ENCODE results near the gene COTL1. TPM values are rescaled to one million over a fixed set of nuclear protein-coding genes. Genes with fewer than 3 reads are reported as not detected.

Gene COTL1
- total and polyA plus RNA-seq, 4 donors: 12.0 to 59.5 (median 23.0) TPM

GRCh38 chr16:84557504-84557903, 60.4 kb downstream of the COTL1 start:
- Histone ChIP-seq H3K36me3 (ENCODE audit: control insufficient read depth in 4 of 4, insufficient read depth in 3 of 4, low read depth in 1 of 4, low read length in 3 of 4) (no peaks in the 10 kb centered on the region), H3K9ac (ENCODE audit: low read depth in 1 of 2, low read length in 2 of 2) (no peak overlapping the region), H3K4me3 (ENCODE audit: low read depth in 1 of 3, low read length in 3 of 3) (no peak overlapping the region), H3K27me3 (ENCODE audit: control insufficient read depth in 4 of 4, insufficient read depth in 4 of 4, low read length in 3 of 4) (peaks cover 0 to 5% (median 0%) of the 10 kb centered on the region in 4 donors), H3K27ac (ENCODE audit: low read depth in 1 of 2, low read length in 2 of 2) (no peak overlapping the region), H3K4me1 (ENCODE audit: control insufficient read depth in 4 of 4, insufficient read depth in 4 of 4, low read length in 3 of 4) (no peaks in the 10 kb centered on the region), H3K9me3 (ENCODE audit: control insufficient read depth in 4 of 4, low read length in 3 of 4) (no peaks in the 10 kb centered on the region)
- TF ChIP-seq JUND (IDR thresholded peaks at IDR 0.05) (no peak), SP1 (IDR thresholded peaks at IDR 0.05) (no peak), TAF1 (conservative IDR thresholded peaks at IDR 0.05) (no peak), RAD21 (IDR thresholded peaks at IDR 0.05) (no peak), HNF4G (IDR thresholded peaks at IDR 0.05) (no peak), CTCF (IDR thresholded peaks at IDR 0.05; ENCODE audit: low read depth, low read length, missing input control) (no peak), GABPA (IDR thresholded peaks at IDR 0.05 in 1 of 2, conservative IDR thresholded peaks at IDR 0.05 in 1 of 2) (no peak), ATF3 (IDR thresholded peaks at IDR 0.05) (no peak), RXRA (IDR thresholded peaks at IDR 0.05) (no peak)
- no peak for DNase-seq (ENCODE audit: low spot score)
- WGBS: 77% methylated on average over 6 of the region's 6 CpGs

GRCh38 chr16:84557059-84557458, 60.8 kb downstream of the COTL1 start:
- 64% methylated on average over 6 of the region's 6 CpGs for WGBS
- H3K36me3 ChIP-seq (ENCODE audit: control insufficient read depth in 4 of 4, insufficient read depth in 3 of 4, low read depth in 1 of 4, low read length in 3 of 4): no peaks in the 10 kb centered on the region
- no peaks in the 10 kb centered on the region for H3K9me3 ChIP-seq (ENCODE audit: control insufficient read depth in 4 of 4, low read length in 3 of 4)
- no peak for DNase-seq (ENCODE audit: low spot score)
- peaks cover 0 to 5% (median 0%) of the 10 kb centered on the region in 4 donors for H3K27me3 ChIP-seq (ENCODE audit: control insufficient read depth in 4 of 4, insufficient read depth in 4 of 4, low read length in 3 of 4)
- TF ChIP-seq JUND (IDR thresholded peaks at IDR 0.05) (no peak), EGR1 (IDR thresholded peaks at IDR 0.05; ENCODE audit: low read depth in 2 of 2) (no peak)
- H3K9ac ChIP-seq (ENCODE audit: low read depth in 1 of 2, low read length in 2 of 2): no peak overlapping the region
- no peaks in the 10 kb centered on the region for H3K4me1 ChIP-seq (ENCODE audit: control insufficient read depth in 4 of 4, insufficient read depth in 4 of 4, low read length in 3 of 4)
- no peak overlapping the region for H3K4me3 ChIP-seq (ENCODE audit: low read depth in 1 of 3, low read length in 3 of 3)
- H3K27ac ChIP-seq (ENCODE audit: low read depth in 1 of 2, low read length in 2 of 2): no peak overlapping the region

- Histone ChIP-seq H3K4me3 (ENCODE audit: low read depth in 1 of 3, low read length in 3 of 3) (no peak overlapping the region), H3K27me3 (ENCODE audit: control insufficient read depth in 4 of 4, insufficient read depth in 4 of 4, low read length in 3 of 4) (peaks cover 0 to 5% (median 0%) of the 10 kb centered on the region in 4 donors), H3K9ac (ENCODE audit: low read depth in 1 of 2, low read length in 2 of 2) (no peak overlapping the region), H3K9me3 (ENCODE audit: control insufficient read depth in 4 of 4, low read length in 3 of 4) (no peaks in the 10 kb centered on the region), H3K36me3 (ENCODE audit: control insufficient read depth in 4 of 4, insufficient read depth in 3 of 4, low read depth in 1 of 4, low read length in 3 of 4) (no peaks in the 10 kb centered on the region), H3K27ac (ENCODE audit: low read depth in 1 of 2, low read length in 2 of 2) (no peak overlapping the region), H3K4me1 (ENCODE audit: control insufficient read depth in 4 of 4, insufficient read depth in 4 of 4, low read length in 3 of 4) (no peaks in the 10 kb centered on the region)
- DNase-seq (ENCODE audit: low spot score): no peak
- 47% methylated on average over 19 of the region's 19 CpGs for WGBS
- no peak for TF ChIP-seq TAF1 (conservative IDR thresholded peaks at IDR 0.05)
- no peak for TF ChIP-seq MAX (IDR thresholded peaks at IDR 0.05)
- TF ChIP-seq SP1 (IDR thresholded peaks at IDR 0.05): no peak
- no peak for TF ChIP-seq ZBTB33 (IDR thresholded peaks at IDR 0.05)
- TF ChIP-seq NR2F2 (IDR thresholded peaks at IDR 0.05): no peak
- no peak for TF ChIP-seq HNF4G (IDR thresholded peaks at IDR 0.05)
- no peak for TF ChIP-seq FOXA1 (IDR thresholded peaks at IDR 0.05)
- TF ChIP-seq REST (IDR thresholded peaks at IDR 0.05): no peak
- TF ChIP-seq YY1 (IDR thresholded peaks at IDR 0.05): no peak
- no peak for TF ChIP-seq JUND (IDR thresholded peaks at IDR 0.05)
- no peak for TF ChIP-seq GABPA (IDR thresholded peaks at IDR 0.05 in 1 of 2, conservative IDR thresholded peaks at IDR 0.05 in 1 of 2)
- TF ChIP-seq EGR1 (IDR thresholded peaks at IDR 0.05; ENCODE audit: low read depth in 2 of 2): no peak
- TF ChIP-seq FOXA2 (IDR thresholded peaks at IDR 0.05): no peak
- no peak for TF ChIP-seq ATF3 (IDR thresholded peaks at IDR 0.05)
Observed at GRCh38 chr16:84555418-84556196, 62.3 kb downstream of the COTL1 start.

Data from liver (tissue), 9 donors.